Stimulated activated effector memory CD8-positive, alpha-beta T cell treated with anti-CD3 and anti-CD28 coated beads, Interleukin-12 subunit alpha, Interleukin-12 subunit beta, amount 100 ng/mL, for 72 hours (primary cell): ENCODE data around the gene CYREN.
A peak's percentile ranks its signal among the peaks of the same experiment; 100 is the strongest.

Source experiments
- ATAC-seq: fragments of 150-1000 bp; cut with Tn5 transposase; 2 replicates; pipeline ENCODE4 v1.10.0; 2021
- DNase-seq, 2 donors: peaks; one replicate each; pipeline ENCODE4 v3.0.0; 2021 to 2022; ENCODE audit warnings: low spot score in 2 of 2
- H3K27ac Mint-ChIP-seq: one replicate; pipeline ENCODE4 v1.8.0; 2022; ENCODE audit warnings: mild to moderate bottlenecking, mixed read lengths
- H3K36me3 Mint-ChIP-seq: one replicate; pipeline ENCODE4 v1.8.0; 2022; ENCODE audit warnings: mild to moderate bottlenecking, mixed read lengths
- H3K4me1 Mint-ChIP-seq: one replicate; pipeline ENCODE4 v1.8.0; 2022; ENCODE audit warnings: mixed read lengths
- H3K4me3 Mint-ChIP-seq: one replicate; pipeline ENCODE4 v1.8.0; 2022; ENCODE audit warnings: mild to moderate bottlenecking, mixed read lengths
- H3K9me3 Mint-ChIP-seq: one replicate; pipeline ENCODE4 v1.8.0; 2022; ENCODE audit warnings: mixed read lengths

The CYREN gene

DNA sequence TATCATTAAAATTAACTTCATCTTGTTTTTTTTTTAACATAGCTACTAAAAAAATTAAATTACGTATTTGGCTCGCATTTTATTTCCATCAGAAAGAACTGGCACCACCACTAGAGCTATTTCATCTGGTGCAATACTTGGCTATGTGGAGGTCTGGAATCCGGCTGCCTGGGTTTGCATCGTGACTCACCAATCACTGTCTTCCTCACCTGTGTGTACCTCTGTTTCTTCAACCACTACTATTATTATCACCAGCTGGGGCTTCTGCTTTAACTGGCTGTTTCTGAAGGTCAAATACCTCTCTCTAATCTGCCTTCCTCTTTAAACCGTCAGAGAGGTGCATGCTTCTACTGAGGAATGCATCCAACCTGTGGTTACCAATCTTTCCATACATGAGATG, 34.4 kb upstream of the CYREN start:
- no peak for ATAC-seq
- H3K36me3 Mint-ChIP-seq: peaks cover 56% of the 10 kb centered on the region
- DNase-seq: no peak
- peaks cover 42% of the 10 kb centered on the region for H3K4me1 Mint-ChIP-seq
- no peak overlapping the region for H3K27ac Mint-ChIP-seq
- no peaks in the 10 kb centered on the region for H3K9me3 Mint-ChIP-seq
- no peak overlapping the region for H3K4me3 Mint-ChIP-seq

DNA sequence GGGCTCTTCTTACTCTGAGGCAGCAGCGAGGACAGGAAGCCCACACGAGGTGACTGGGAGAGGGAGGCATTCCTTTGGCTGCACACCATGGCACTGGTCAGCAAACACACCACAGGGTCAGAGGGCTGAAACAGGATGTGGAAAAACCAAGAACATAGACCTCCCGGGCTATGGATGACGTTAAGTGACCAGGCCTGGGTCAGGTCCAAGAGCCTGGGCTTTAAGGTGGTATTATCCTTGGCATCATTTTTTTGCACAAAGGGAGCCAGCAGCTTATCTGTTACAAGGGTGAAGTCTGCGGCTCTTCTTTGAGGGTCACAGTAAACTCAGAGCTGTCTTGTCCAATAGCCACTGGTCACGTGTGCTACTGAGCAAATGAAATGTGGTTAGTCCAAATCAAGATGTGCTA, 33.8 kb upstream of the CYREN start:
- Mint-ChIP-seq H3K36me3 (peaks cover 59% of the 10 kb centered on the region), H3K27ac (no peak overlapping the region), H3K9me3 (no peaks in the 10 kb centered on the region), H3K4me1 (peaks cover 42% of the 10 kb centered on the region), H3K4me3 (no peak overlapping the region)
- DNase-seq (no peak), ATAC-seq (no peak)

DNA sequence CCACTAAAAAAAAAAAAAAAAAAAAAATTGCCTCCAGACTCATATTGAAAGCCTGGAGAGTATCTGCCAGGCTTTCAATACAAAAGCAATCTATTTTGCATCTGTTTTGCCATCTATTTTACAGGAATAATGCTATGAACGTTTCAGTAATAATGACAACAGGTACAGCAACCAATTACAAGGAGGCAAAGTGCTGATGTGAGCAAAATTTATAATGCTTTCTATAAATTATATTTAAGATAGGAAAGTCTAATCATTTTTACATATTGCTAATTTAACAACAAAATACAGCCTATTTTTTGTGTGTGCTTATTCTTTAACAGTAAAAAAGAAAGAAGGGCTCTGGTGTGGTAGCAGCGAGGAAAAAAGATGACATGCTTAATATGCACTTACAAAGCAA, 30.8 kb upstream of the CYREN start:
- peaks cover 72% of the 10 kb centered on the region for H3K36me3 Mint-ChIP-seq
- no peak for DNase-seq
- no peaks in the 10 kb centered on the region for H3K9me3 Mint-ChIP-seq
- H3K27ac Mint-ChIP-seq: no peak overlapping the region
- peaks cover 20% of the 10 kb centered on the region for H3K4me1 Mint-ChIP-seq
- no peak overlapping the region for H3K4me3 Mint-ChIP-seq
- ATAC-seq: no peak

DNA sequence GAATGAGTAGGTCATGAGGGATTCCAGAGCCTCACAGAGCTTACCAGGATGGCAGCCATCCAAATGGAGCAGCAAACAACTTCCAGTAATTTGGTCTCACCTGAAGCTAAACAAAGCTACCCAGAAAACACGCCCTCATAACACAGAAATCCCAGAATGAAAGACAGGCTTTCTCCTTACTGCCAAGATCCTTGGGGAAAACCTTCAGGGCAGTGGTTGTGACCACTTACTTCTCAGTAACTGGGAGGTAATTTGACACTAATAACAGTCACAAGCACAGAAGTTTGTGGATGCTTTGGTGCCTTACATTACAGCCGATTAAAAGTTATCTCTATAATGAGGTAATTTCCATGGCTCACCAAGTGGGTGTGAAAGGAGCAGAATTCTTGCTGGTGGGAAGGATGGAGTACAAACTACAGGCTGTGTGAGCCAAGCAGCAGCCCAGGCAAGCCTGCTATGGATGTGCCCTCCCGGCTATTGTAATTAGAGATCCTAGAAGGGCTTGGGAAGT, 30.4 kb upstream of the CYREN start:
- ATAC-seq (no peak), DNase-seq (peak in 1 of 2 donors; percentile 25)
- H3K4me3 Mint-ChIP-seq: no peak overlapping the region
- peaks cover 20% of the 10 kb centered on the region for H3K4me1 Mint-ChIP-seq
- H3K9me3 Mint-ChIP-seq: no peaks in the 10 kb centered on the region
- peaks cover 70% of the 10 kb centered on the region for H3K36me3 Mint-ChIP-seq
- H3K27ac Mint-ChIP-seq: no peak overlapping the region

DNA sequence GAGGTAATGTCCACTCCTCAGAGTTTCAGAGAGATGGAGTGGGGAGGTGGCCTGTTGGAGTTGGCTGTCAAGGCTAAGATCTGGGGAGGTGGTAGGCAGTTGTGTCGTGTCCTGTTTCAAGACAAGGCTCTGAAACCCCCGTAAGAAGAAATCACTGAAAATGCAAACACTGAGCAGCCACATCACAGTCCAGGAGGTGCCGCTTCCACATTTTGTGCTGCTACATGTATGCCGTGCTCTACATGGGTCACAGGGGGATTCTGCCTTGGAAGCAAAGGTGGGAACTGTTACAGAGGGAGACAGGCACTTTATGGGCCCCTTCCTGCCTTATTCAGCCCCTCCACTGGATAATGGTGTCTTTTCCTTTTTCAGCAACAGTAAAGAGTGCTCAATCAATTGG, 28.9 kb upstream of the CYREN start:
- no peak for ATAC-seq
- Mint-ChIP-seq H3K36me3 (peaks cover 59% of the 10 kb centered on the region), H3K9me3 (no peaks in the 10 kb centered on the region), H3K4me3 (no peak overlapping the region), H3K4me1 (peaks cover 20% of the 10 kb centered on the region), H3K27ac (peak overlapping the region; percentile 9)
- no peak for DNase-seq

DNA sequence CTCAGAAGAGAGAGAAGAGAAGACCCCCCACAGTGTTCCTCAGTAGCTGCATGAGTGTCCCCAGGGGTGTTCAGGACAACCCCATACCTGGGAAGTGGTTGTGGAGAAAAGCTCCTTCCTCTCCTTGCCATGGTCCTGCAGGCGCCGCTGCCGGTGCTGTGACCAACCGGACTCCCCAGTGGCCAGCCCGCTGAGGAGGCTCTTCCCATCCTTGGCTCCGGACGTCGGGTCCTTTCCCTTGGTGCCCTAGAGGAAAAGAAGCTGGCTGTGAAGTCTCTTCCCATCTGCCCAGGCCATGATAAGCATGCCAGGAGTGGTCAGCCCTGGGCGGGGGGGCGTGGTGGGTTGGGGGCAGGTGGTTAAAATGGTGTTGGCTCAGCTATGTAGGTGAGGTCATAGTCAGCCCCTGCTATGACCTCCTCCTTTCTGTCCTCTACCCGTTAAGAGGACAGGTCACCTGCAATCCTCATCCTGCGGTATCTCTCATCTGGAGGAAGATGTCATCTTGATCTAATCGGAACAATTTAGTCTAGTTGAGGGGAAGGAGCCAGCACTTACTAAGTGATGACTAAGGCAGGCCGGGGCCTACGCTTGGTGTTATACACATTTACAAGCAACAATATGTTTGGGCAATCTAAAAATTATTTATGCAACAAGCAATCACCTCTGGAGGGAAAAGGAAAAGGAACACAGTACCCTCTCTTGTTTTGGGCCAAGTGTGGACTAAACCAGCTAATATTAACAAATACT, 27.6 kb upstream of the CYREN start:
- Mint-ChIP-seq H3K4me1 (peaks cover 9% of the 10 kb centered on the region), H3K4me3 (no peak overlapping the region), H3K9me3 (no peaks in the 10 kb centered on the region), H3K27ac (no peak overlapping the region), H3K36me3 (peaks cover 60% of the 10 kb centered on the region)
- no peak for ATAC-seq
- DNase-seq: no peak

DNA sequence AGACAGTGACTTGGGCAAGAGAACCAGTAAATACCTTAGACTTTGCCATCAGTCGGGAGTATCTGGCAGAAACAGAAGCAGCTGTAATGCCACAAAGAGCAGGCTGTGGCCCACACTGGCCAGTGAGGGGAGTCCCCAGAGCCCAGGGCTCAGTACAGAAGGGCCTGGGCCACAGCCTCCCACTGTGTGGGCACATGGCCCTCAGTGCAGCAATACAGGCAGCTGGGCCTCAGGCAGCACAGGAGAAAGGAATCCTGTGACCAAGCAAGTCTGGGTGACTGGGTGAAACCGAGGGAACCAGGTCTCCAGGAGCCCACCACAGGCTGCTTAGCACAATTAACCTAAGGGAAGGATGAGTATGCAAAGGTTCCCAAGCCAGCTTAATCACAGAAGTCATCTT, 26.8 kb upstream of the CYREN start:
- Mint-ChIP-seq H3K36me3 (peaks cover 63% of the 10 kb centered on the region), H3K4me1 (peaks cover 3% of the 10 kb centered on the region), H3K9me3 (no peaks in the 10 kb centered on the region), H3K27ac (no peak overlapping the region), H3K4me3 (no peak overlapping the region)
- ATAC-seq (peak; percentile 29), DNase-seq (no peak)

DNA sequence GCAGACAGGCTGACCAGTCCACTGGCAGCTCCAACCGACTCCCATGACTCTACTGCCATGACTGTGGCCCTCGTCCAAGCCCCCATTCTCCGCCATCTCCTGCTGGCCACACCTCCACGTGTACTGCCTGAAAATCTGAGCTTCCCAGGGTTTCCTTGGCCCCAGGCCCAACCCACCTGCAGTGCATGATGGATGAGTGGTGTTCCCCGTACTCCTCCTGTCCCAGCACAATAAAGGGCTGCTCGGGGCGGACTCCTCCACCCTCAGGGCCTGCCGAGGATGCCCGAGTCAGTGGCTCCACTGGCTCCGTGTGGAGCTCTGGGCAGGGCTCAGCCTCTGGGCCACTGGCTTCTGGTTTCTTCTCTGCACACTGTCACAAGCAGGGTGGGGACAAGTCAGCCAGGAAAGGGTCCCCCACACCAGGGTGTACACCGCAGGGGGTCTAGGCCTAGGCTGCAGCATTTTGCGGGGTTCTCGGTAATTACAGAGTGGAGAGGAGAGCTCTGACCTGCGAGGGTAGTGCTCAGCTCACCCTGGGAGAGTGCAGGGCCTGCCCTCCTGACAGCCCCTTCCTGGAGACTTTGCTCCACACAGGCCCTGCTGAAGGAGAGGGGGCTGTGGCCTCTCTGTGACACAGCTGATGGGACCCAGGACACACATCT, 25.6 kb upstream of the CYREN start:
- H3K9me3 Mint-ChIP-seq: no peaks in the 10 kb centered on the region
- no peaks in the 10 kb centered on the region for H3K4me1 Mint-ChIP-seq
- ATAC-seq: peak; percentile 18
- H3K27ac Mint-ChIP-seq: peak overlapping the region; percentile 37
- H3K36me3 Mint-ChIP-seq: peaks cover 64% of the 10 kb centered on the region
- no peak for DNase-seq
- no peak overlapping the region for H3K4me3 Mint-ChIP-seq

DNA sequence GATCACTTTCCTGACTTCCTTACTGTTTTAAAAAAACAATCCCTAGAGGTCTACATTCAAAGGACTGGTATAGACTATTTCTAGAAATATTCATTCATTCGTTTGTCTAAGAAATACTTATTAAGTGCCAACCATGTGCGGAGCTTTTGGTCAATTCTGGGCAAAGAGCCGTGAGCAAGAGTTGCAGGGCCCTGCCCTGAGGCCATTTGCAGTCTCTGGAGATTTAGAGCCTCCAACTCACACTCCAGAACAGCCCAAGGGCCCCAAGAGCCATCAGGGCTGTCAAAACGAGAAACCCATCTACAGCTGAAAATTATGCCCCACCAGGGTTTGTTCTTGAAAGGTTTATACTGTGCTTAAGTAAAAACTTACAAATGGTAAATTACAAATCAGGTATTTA, 24.6 kb upstream of the CYREN start:
- Mint-ChIP-seq H3K36me3 (peaks cover 67% of the 10 kb centered on the region), H3K4me1 (no peaks in the 10 kb centered on the region), H3K9me3 (no peaks in the 10 kb centered on the region), H3K27ac (peak overlapping the region; percentile 10), H3K4me3 (no peak overlapping the region)
- ATAC-seq (no peak), DNase-seq (no peak)

DNA sequence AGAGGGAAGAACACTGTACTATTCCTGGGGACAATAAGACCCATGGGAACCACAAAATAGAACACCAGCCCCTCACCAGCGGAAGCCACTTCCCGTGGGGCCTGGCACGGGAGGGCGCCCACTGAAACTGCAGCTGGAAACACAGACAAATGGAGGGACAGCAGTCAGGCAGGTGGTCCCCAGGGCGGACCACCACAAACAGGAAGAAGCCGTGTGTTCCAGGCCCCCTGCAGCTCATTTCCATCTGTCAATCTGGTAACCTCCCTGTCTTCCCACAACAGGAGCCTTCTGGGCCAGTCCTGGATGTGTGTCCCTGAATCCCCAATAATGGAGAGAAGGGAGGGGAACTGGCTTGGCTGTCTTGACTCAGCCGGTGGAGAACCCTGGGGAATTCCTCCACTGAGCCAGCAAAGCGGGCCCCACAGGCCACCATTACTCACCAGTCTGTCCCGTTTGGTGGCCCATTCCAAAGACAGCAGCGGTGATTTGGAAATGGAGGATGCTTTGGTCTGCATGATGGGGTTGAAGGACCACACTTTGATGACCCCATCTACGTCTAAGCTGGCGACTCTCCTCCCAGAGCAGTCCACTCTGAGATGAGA, 24.1 kb upstream of the CYREN start:
- Mint-ChIP-seq H3K36me3 (peaks cover 69% of the 10 kb centered on the region), H3K4me3 (no peak overlapping the region), H3K4me1 (no peaks in the 10 kb centered on the region), H3K27ac (peak overlapping the region; percentile 40), H3K9me3 (no peaks in the 10 kb centered on the region)
- DNase-seq (no peak), ATAC-seq (no peak)

DNA sequence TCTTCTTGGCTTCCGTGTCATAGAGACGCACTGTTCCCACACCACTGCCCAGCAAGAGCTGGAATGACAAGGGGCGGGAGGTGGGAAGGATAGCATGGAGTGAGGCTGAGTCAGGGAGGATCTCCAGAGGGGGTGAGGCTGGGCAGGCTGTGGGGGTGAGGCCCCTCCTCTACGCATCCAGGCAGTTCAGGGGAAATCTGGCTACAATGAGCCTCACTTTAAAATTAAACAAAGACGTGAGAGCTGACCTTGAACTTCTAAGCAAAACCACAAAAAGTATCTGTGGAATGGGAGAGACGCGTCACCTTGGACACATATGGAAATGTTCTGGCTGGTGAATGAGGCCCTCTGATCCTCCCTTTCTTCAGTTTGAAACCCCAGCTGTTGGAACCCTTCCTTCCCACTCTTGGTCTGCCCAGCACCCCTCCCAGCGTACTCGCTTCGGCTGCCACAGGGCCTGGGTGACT, 23.1 kb upstream of the CYREN start:
- H3K9me3 Mint-ChIP-seq: no peaks in the 10 kb centered on the region
- H3K4me3 Mint-ChIP-seq: no peak overlapping the region
- H3K36me3 Mint-ChIP-seq: peaks cover 67% of the 10 kb centered on the region
- no peak for DNase-seq
- H3K27ac Mint-ChIP-seq: peak overlapping the region; percentile 40
- no peak for ATAC-seq
- no peaks in the 10 kb centered on the region for H3K4me1 Mint-ChIP-seq

DNA sequence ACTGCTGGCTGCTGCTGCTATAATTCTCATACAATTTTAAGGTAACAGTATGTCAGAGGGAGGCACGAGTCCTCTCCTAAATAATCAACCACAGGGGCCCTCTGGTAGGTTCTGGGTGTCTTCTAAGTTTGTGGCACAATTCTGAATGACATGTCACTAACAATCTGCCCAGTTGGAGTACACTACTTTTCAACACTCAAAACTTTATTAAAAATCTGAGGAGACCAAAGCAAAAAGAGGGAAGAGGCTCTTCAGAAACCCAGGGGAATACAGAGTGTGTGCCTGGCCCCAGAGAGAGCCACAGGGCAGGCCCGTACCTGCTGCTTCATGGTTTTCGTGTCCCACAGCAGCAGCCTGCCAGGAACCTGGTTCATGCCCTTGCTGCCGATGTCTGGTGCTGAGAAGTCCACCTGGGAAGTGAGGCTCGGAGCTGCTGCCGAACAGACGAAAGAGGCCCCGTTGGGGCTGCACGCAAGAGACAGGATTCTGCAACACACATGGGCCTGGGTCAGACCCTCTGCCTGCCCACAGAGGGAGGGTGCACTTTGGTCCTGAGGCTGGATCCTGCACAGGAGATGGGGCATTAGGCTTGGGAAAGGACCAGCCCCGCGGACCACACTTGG, 22.5 kb upstream of the CYREN start:
- DNase-seq (no peak), ATAC-seq (no peak)
- no peak overlapping the region for H3K4me3 Mint-ChIP-seq
- H3K27ac Mint-ChIP-seq: peak overlapping the region; percentile 15
- peaks cover 71% of the 10 kb centered on the region for H3K36me3 Mint-ChIP-seq
- H3K4me1 Mint-ChIP-seq: no peaks in the 10 kb centered on the region
- H3K9me3 Mint-ChIP-seq: no peaks in the 10 kb centered on the region

DNA sequence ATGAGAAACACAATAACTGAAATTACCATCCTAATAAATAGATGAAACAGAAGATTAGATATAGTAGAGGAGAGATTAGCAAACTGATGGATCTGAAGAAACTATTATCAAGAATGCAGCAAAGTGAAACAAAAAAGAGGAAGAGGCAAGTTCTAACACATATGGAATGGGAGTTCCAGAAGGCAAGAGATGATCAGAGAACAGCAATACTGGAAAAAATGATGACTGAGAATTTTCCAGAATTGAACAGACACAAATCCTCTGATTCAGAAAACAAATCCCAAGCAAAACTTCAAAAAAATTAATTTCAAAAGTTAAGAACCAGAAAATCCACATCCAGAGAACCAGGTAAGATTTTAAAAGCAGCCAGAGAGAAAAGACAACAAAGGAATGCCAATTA, 20.2 kb upstream of the CYREN start:
- Mint-ChIP-seq H3K27ac (no peak overlapping the region), H3K4me3 (no peak overlapping the region), H3K36me3 (peaks cover 75% of the 10 kb centered on the region), H3K4me1 (peaks cover 7% of the 10 kb centered on the region), H3K9me3 (no peaks in the 10 kb centered on the region)
- DNase-seq (no peak), ATAC-seq (no peak)

DNA sequence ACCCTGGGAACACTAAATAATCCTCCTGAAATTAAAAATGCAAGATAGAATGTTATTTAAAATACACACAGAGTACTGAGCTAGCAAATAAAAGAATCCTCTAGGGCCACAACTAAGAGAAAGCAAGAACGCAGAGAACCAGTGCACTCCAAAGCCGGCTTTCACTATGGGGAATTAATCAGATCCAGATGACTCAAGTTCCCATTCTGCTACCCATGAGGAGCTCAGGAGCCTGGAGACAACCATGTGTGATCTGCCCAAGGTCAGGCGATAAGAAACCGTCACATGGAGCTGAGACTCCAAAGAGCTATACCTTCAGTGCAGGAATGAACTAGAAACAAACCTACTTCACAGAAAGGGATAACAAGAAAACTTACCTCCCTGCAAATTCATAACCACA, 19.5 kb upstream of the CYREN start:
- H3K9me3 Mint-ChIP-seq: no peaks in the 10 kb centered on the region
- ATAC-seq (no peak), DNase-seq (no peak)
- H3K4me1 Mint-ChIP-seq: peaks cover 7% of the 10 kb centered on the region
- peaks cover 82% of the 10 kb centered on the region for H3K36me3 Mint-ChIP-seq
- no peak overlapping the region for H3K27ac Mint-ChIP-seq
- no peak overlapping the region for H3K4me3 Mint-ChIP-seq

DNA sequence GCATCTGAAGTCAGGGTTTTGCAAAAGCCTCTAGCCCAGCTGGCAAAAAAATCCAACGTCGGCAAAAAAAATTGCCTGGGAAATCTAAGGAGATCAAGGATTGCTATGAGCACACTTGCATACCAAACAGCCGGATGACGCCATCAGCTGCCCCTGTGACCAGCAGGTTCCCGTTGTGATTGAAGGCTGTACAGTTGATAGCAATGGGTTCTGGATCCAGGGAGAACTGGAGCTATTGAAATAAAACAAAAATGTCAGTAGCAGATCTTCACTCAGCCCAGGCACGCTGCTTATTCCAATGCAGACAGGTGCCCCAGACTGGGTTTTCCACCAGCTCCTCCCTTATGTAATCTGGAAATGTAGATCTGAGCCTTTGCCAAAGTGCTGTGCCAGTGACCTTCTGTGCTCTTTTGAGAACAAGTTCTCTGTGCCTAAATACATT, 18.7 kb upstream of the CYREN start:
- H3K36me3 Mint-ChIP-seq: peaks cover 83% of the 10 kb centered on the region
- no peak for DNase-seq
- ATAC-seq: no peak
- H3K9me3 Mint-ChIP-seq: no peaks in the 10 kb centered on the region
- no peak overlapping the region for H3K4me3 Mint-ChIP-seq
- H3K4me1 Mint-ChIP-seq: peaks cover 7% of the 10 kb centered on the region
- H3K27ac Mint-ChIP-seq: no peak overlapping the region
